Measurements from ENCODE around the gene MBD3L4. TPM values are rescaled to one million over a fixed set of nuclear protein-coding genes. Genes with fewer than 3 reads are reported as not detected.

The MBD3L4 gene
- total and polyA plus RNA-seq, 10 of the 15 experiments (the other 5 are each of a cell fraction or from before 2014, with no cell fraction given) = not detected

DNA sequence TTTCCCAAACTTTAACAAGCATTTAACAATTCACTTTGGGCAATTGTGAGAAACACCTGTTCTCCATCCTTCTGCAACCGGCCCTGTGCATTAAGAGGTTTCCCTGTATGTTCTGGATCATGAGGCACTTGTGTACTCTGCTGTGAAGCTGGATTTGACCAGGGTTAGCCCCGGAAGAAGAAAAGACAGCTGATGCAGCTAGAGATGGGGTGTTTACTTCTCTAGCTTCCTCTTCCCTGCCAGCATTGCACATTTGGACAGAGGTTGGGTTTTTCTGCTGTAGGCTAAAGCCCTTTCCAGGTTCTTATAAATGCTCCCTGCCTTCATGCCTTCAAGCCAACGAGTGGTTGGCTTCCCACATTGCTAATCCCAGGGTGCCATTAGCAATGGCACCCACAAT lies 39.6 kb downstream of the MBD3L4 start:
- TF ChIP-seq YY1 (IDR thresholded peaks at IDR 0.05; ENCODE audit: low read depth, low read length) (no peak), MLLT1 (IDR thresholded peaks at IDR 0.05) (no peak), POLR2AphosphoS2 (IDR thresholded peaks at IDR 0.05; ENCODE audit: low read depth, low read length) (no peak), ATF3 (IDR thresholded peaks at IDR 0.05; ENCODE audit: borderline replicate concordance, extremely low read depth, low read depth, low read length) (no peak), FOXK2 (IDR thresholded peaks at IDR 0.05) (no peak), TCF12 (IDR thresholded peaks at IDR 0.05; ENCODE audit: low read depth, low read length) (no peak), MEF2B (IDR thresholded peaks at IDR 0.05; ENCODE audit: partially characterized antibody, poor library complexity, severe bottlenecking) (no peak), NBN (IDR thresholded peaks at IDR 0.05) (no peak), MEF2A (IDR thresholded peaks at IDR 0.05; ENCODE audit: insufficient read depth, low read depth, low read length) (no peak), ZNF24 (IDR thresholded peaks at IDR 0.05) (no peak), DPF2 (IDR thresholded peaks at IDR 0.05) (no peak), LARP7 (IDR thresholded peaks at IDR 0.05) (no peak), NRF1 (conservative IDR thresholded peaks at IDR 0.05; ENCODE audit: low read depth, low read length) (no peak), CREB1 (IDR thresholded peaks at IDR 0.05; ENCODE audit: low read depth) (no peak)
- TF ChIP-seq, protein P1, sequence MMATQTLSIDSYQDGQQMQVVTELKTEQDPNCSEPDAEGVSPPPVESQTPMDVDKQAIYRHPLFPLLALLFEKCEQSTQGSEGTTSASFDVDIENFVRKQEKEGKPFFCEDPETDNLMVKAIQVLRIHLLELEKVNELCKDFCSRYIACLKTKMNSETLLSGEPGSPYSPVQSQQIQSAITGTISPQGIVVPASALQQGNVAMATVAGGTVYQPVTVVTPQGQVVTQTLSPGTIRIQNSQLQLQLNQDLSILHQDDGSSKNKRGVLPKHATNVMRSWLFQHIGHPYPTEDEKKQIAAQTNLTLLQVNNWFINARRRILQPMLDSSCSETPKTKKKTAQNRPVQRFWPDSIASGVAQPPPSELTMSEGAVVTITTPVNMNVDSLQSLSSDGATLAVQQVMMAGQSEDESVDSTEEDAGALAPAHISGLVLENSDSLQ (IDR thresholded peaks at IDR 0.05) = no peak
- Histone ChIP-seq H3K4me3 (no peak overlapping the region), H3K9me3 (replicated peaks; ENCODE audit: control insufficient read depth, insufficient read depth, low read length) (peaks cover 2% of the 10 kb centered on the region; the same call in 1 of the 3 replicates), H3K4me2 (ENCODE audit: control insufficient read depth, insufficient read depth) (no peak overlapping the region), H3K4me1 (ENCODE audit: control insufficient read depth, insufficient read depth, low read length) (no peaks in the 10 kb centered on the region), H2AFZ (ENCODE audit: control insufficient read depth, low read depth, low read length) (no peak overlapping the region), H3K27me3 (replicated peaks in 1 of 2; ENCODE audit: control insufficient read depth in 2 of 2, insufficient read depth in 2 of 2, low read length in 1 of 2) (no peaks in the 10 kb centered on the region), H3K36me3 (ENCODE audit: control insufficient read depth in 2 of 2, insufficient read depth in 2 of 2, low read length in 1 of 2) (no peaks in the 10 kb centered on the region), H4K20me1 (ENCODE audit: control insufficient read depth, insufficient read depth) (no peaks in the 10 kb centered on the region), H3K27ac (ENCODE audit: control insufficient read depth, insufficient read depth) (no peak overlapping the region), H3K9ac (ENCODE audit: control insufficient read depth, insufficient read depth, low read length) (no peak overlapping the region), H3K79me2 (ENCODE audit: control insufficient read depth, insufficient read depth, low read length) (no peaks in the 10 kb centered on the region)
- DNase-seq (ENCODE audit: low read depth, low spot score) (no peak), ATAC-seq (no peak), FAIRE-seq (no peak)
- 33% methylated on average over 3 of the region's 3 CpGs for WGBS (ENCODE audit: insufficient coverage, insufficient replicate concordance, low lambda C conversion rate, missing lambda C conversion rate)
- CTCF ChIA-PET = no interaction called here
- BruUV-seq (replicated peaks) = no TSS peak
- in situ Hi-C loops (cut with MboI) (no loop called here), intact Hi-C loops (cut with micrococcal nuclease; ENCODE audit: unreplicated experiment) (no loop called here)
- SMC1A ChIA-PET (ENCODE audit: uncharacterized antibody, unreplicated experiment) = interaction anchor here (0.6 to 1.6 kb wide), 7 partner anchors 9 to 99 kb away, joined by 3 to 6 read pairs (median 4); no protein-coding TSS in a partner anchor
- RAD21 ChIA-PET (ENCODE audit: unreplicated experiment) = interaction anchor here (2.0 kb wide), 1 partner anchor 69 kb away, joined by 14 read pairs; the partner anchor contains the start of gene ZNF557
- POLR2A ChIA-PET = interaction anchor here (0.6 to 1.0 kb wide), 3 partner anchors 52 to 439 kb away, joined by 3 to 5 read pairs (median 5); partner anchors contain the start of gene ZNF557

Data from GM12878 (cell line).